GM19438 (cell line): ENCODE data around the gene NTM.
"Not testable (repeated sequence)": the region's sequence is repeated elsewhere in the genome, so short reads cannot be mapped to it uniquely, and the experiment has no call there.

Source experiments
- ATAC-seq: cut with Tn5 transposase; IDR thresholded peaks from one replicate; pipeline ENCODE4 v1.9.1; 2021; ENCODE audit warnings: low read depth; ENCODE audit not compliant: unreplicated experiment

Gene NTM

DNA sequence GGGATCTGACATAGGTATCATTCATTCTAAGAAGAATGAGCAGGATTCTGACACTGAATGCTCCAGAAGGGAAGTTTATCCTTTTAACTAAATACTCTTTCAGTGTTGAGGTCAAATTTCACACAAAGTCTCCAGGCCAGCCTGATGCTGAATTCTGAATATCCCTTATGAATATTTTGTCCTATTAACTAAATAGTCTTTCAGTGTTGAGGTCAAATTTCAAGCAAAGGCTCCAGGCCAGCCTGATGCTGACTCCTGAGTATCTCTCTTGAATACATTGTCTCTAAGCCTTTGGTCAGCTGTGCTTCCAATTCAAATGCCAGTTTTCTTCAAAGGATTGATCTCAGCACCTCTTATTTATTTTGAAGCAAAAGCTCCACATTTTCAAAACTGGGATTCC lies 676.8 kb downstream of the NTM start:
- ATAC-seq: no peak

GRCh38 chr11:132048040-132048439 lies 677.6 kb downstream of the NTM start:
- ATAC-seq: no peak

- no peak for ATAC-seq
Observed at GRCh38 chr11:132049205-132049604, 678.8 kb downstream of the NTM start.

GRCh38 chr11:132050049-132050448 lies 679.6 kb downstream of the NTM start:
- no peak for ATAC-seq

DNA sequence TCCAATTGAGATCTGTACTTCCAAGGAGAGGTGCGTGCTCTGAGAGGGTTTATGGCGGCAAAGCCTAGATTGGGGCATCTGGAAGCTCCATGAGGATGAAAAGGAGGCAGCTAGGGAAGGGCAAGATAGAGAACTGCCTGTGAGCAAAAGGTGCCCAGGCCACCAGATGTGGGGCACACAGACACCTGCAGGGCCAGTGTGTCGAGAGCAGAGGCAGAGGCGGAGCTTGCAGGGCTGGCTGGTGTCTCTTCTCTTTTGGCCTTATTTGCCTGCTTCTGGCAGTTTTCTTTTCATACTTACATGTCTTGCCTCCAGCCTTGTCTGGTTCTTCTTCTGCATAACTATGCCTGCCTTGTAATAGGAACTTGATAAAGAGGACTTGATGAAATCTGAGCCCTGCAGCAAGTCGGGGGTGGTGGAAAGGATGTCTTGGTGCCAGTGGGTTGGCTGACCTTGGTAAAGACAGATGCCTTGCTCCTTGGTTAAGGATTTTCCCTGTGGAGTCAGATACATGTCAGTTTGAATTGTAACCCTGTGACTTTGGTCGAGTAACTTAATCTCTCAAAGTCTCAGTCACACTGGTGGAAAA lies 680.3 kb downstream of the NTM start:
- no peak for ATAC-seq

- no peak for ATAC-seq
Observed at GRCh38 chr11:132051704-132052103, 681.3 kb downstream of the NTM start.

DNA sequence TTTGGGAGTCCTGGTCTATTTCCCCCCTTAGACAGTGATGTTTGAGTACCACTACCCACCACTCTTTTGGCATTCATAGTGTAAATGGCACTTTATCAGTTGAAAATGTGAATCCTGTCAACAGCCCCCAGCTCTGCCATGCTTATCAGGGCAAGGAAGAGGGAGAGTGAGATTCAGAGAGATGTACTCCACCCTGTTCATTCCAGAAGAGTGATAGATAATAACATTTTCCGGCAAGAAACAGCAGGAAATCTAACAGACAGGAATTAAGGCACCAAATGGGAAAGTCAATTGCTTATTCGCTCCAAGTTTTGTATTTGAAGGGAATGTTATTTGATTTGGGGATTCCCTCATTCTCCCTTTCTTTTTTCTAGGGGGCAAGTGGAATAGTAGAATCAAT lies 681.9 kb downstream of the NTM start:
- ATAC-seq: no peak

GRCh38 chr11:132052904-132053303 lies 682.5 kb downstream of the NTM start:
- no peak for ATAC-seq

DNA sequence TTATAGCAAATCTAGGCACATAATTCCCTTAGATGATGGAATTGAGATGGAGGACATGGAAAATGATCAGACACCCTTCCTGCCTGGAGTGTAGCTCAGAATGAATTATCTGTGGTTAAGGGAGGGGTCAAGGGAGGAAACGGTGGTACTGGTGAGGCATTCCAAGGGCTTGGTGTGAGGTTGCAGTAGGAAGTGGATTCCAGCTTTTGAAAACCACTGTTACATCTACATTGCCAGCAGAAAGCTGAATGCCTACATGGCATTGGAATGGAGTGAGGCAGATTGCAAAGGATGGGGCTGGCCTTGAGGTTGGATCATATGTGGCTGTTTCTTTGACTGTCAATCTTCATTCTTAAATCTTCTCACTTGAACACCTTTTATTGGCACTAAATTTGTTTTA lies 684.4 kb downstream of the NTM start:
- no peak for ATAC-seq

DNA sequence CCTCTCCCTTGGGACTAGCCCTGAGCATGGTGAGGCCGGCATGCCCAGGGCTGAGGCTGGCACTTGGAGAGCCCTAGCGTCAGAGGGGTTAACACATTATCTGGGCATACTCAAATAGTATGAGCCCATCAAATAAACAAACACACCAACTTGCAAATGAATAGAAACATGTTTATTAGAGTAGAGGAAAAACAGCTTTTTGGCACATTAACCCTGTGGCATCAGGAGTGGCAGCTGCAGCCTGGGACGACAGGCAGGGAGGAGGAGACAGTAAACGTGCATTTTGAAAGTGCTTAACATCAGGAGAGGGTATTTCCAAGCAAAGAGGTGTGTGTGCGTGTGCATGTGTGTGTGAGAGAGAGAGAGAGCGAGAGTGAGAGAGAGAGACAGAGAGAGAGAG lies 684.9 kb downstream of the NTM start:
- ATAC-seq: no peak

DNA sequence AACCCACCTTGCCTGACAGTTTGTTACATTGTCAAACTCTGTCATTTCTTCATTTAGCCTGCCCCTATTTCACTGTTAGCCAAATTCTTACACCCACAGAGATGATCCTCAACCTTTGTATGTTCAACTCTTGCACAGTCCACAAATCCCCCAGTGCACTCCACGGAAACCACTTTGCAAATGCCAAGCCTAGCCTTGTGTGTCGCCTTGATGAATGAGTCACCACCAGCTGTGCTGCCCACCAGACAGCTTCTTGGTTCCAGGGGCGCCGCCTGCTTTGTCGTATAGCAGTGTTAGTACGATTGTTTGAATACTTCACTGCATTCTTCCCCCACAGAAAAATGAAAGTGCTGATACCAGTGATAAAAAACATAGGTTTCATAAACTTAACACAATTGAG lies 686.3 kb downstream of the NTM start:
- no peak for ATAC-seq

- no peak for ATAC-seq
Observed at GRCh38 chr11:132057266-132057665, 686.9 kb downstream of the NTM start.

- no peak for ATAC-seq
Observed at GRCh38 chr11:132058211-132058772, 687.9 kb downstream of the NTM start.

DNA sequence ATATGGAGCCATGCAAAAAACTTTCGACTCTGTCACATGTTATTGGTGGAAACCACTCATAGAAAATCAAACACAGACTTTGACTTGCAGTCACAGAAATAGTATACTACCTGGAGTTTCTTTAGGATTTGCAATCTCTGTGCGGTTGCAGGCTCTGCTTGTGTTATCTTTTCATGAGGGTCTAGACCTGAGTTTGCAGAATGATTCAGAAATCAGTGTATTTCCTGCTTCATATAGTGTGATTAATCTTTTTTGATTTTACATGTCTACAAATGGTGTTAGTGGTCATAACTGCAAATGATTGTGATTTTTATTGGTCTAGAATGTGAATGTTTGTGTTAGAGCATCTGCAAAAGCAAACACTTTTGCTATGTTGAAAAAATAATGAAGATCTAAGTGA lies 690.2 kb downstream of the NTM start:
- no peak for ATAC-seq

DNA sequence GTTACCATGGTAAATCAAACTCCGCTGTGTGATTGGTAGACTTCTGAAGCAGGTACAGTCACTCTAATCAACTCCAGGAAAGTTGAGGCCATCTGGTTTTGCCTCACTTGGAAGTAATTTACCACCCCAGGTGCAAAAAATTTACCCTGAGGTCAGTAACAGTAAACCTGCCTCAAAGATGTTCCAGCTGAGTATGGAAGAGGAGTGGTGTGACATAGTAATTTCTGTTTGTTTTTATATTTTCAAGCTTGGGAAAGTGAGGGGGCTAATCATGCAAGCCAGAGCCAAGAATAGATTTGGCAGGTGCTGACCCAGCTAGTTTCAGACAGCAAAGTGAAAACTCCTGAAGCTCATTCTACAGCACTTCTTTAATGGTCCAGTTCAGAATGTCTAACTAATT lies 691.6 kb downstream of the NTM start:
- no peak for ATAC-seq

GRCh38 chr11:132062541-132062940 lies 692.1 kb downstream of the NTM start:
- no peak for ATAC-seq

DNA sequence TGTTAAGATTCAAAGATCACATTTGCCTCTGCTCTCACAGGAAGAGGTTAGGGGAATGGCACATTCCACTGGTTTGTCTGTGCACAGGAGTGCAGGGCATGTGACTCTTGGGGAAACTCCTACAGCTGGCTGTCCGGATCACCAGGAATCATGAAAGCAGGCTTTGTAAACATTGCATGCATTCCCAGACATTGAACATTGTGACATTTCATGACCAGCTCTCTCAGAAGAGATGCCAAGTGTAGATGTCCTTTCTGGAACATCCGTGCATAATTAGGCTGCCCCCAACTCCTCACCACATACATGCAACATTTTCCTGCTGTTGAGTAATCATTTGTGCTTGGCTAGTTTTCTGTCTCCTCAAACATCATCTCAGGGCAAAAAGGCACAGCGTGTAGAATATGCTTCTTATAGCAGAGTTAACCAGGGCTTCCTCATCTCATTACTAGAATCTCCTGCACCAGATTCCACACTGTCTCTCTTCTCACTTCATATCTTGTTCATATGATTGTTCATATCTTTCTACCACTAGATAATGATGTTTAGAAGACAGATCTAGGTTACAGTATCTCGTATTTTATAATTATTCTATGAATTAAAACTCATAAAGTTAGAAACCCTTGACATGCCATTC lies 694.7 kb downstream of the NTM start:
- ATAC-seq: no peak

- ATAC-seq: no peak
Observed at GRCh38 chr11:132068556-132068955, 698.1 kb downstream of the NTM start.

GRCh38 chr11:132069593-132069992 lies 699.2 kb downstream of the NTM start:
- not testable (repeated sequence) for ATAC-seq

- not testable (repeated sequence) for ATAC-seq
Observed at GRCh38 chr11:132070907-132071306, 700.5 kb downstream of the NTM start.

GRCh38 chr11:132072044-132072857 lies 701.8 kb downstream of the NTM start:
- ATAC-seq: no peak

DNA sequence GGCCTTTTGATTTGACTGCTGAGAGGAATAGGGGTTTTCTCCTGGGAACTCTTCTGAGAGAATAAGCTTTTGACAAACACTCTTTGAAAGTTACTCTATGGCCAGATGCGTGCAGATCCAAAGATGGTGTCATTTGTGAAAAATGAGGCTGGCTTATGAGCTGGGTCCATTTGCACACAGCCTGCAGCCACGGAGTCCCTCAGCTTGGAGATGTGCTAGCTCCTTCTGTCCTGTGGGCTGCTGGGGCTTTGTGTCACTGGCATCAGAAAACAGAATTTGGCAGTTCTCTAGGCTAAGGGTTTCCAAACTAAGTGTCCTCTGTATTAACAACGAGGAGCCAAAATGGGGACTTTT lies 702.4 kb downstream of the NTM start:
- no peak for ATAC-seq
